Neural progenitor cell (in vitro differentiated cells): ENCODE measurements around the gene MED13L. TPM values are rescaled to one million over a fixed set of nuclear protein-coding genes. Genes with fewer than 3 reads are reported as not detected.

ENCODE experiments used
- DNase-seq: peaks from one replicate; pipeline ENCODE4 v3.0.0-alpha.2; 2016; ENCODE audit warnings: low spot score
- H2AFZ ChIP-seq: fragments of 200-600 bp; sonication (generic); replicated peaks from 2 replicates; pipeline ENCODE4 v1.6.1; 2016; ENCODE audit warnings: antibody characterized with exemption
- H3F3A ChIP-seq: fragments of 200-600 bp; sonication (generic); 2 replicates; pipeline ENCODE4 v1.6.1; 2016; ENCODE audit warnings: antibody characterized with exemption, low read depth
- H3K27ac ChIP-seq: fragments of 200-600 bp; sonication (generic); 2 replicates; pipeline ENCODE4 v1.5.1; 2016; ENCODE audit warnings: mild to moderate bottlenecking
- H3K27me3 ChIP-seq: fragments of 200-600 bp; sonication (generic); 2 replicates; pipeline ENCODE4 v1.6.1; 2016; ENCODE audit warnings: mild to moderate bottlenecking, moderate library complexity
- H3K36me3 ChIP-seq: fragments of 200-600 bp; sonication (generic); 2 replicates; pipeline ENCODE4 v1.5.1; 2016
- H3K4me1 ChIP-seq: fragments of 200-600 bp; sonication (generic); 2 replicates; pipeline ENCODE4 v1.6.1; 2016; ENCODE audit warnings: mixed run types
- H3K4me2 ChIP-seq: fragments of 200-600 bp; sonication (generic); 2 replicates; pipeline ENCODE4 v1.6.1; 2016
- H3K4me3 ChIP-seq: fragments of 200-600 bp; sonication (generic); 2 replicates; pipeline ENCODE4 v1.5.1; 2016
- H3K79me2 ChIP-seq: fragments of 200-600 bp; sonication (generic); 2 replicates; pipeline ENCODE4 v1.6.1; 2016; ENCODE audit warnings: low read depth
- H3K9ac ChIP-seq: fragments of 200-600 bp; sonication (generic); 2 replicates; pipeline ENCODE4 v1.6.1; 2016
- H3K9me3 ChIP-seq: fragments of 200-600 bp; sonication (generic); 2 replicates; pipeline ENCODE4 v1.5.1; 2016; ENCODE audit warnings: low read depth
- H4K20me1 ChIP-seq: fragments of 200-600 bp; sonication (generic); 2 replicates; pipeline ENCODE4 v1.6.1; 2016; ENCODE audit warnings: low read depth
- H3K27ac Mint-ChIP-seq: 3 replicates; pipeline ENCODE4 v1.8.0; 2021; ENCODE audit warnings: mixed read lengths
- H3K27me3 Mint-ChIP-seq: 2 replicates; pipeline ENCODE4 v1.8.0; 2022; ENCODE audit warnings: low read depth, mild to moderate bottlenecking, inconsistent platforms, moderate library complexity, mixed read lengths; ENCODE audit not compliant: insufficient read depth
- H3K36me3 Mint-ChIP-seq: 3 replicates; pipeline ENCODE4 v1.8.0; 2021; ENCODE audit warnings: mixed read lengths
- H3K4me1 Mint-ChIP-seq: 3 replicates; pipeline ENCODE4 v1.8.0; 2021; ENCODE audit warnings: mixed read lengths
- H3K4me3 Mint-ChIP-seq: 3 replicates; pipeline ENCODE4 v1.8.0; 2021; ENCODE audit warnings: mild to moderate bottlenecking, moderate library complexity, mixed read lengths
- H3K9me3 Mint-ChIP-seq: 3 replicates; pipeline ENCODE4 v1.8.0; 2020; ENCODE audit warnings: mixed read lengths
- EZH2 ChIP-seq: fragments of 200-600 bp; sonication (generic); IDR thresholded peaks from 2 replicates; pipeline ENCODE4 v1.6.1; 2017; ENCODE audit warnings: antibody characterized with exemption, mild to moderate bottlenecking, moderate library complexity
- EZH2phosphoT487 ChIP-seq: fragments of 200-600 bp; sonication (generic); IDR thresholded peaks from 2 replicates; pipeline ENCODE4 v1.6.1; 2017; ENCODE audit warnings: antibody characterized with exemption
- total RNA-seq: library from RNA; depleted of rRNA; stranded (reverse); fragments of >200 nt; gene quantifications from 2 replicates; pipeline ENCODE4 v1.2.3, GENCODE V29; 2015; ENCODE audit warnings: low replicate concordance
- TF ChIP-seq, protein P1 (sequence below): fragments of 200-600 bp; sonication (generic); IDR thresholded peaks from 2 replicates; pipeline ENCODE4 v1.5.1; 2017; ENCODE audit warnings: antibody characterized with exemption, mild to moderate bottlenecking

MED13L gene
- total RNA-seq, 1 donor from 2014 or later = 149 TPM

GRCh38 chr12:116323406-116324386 is 46.2 kb upstream of the MED13L start:
- H3K4me2 ChIP-seq = no peak overlapping the region
- no peak overlapping the region for H3K4me3 ChIP-seq
- H3K36me3 Mint-ChIP-seq = no peaks in the 10 kb centered on the region
- DNase-seq = no peak
- H3K4me3 Mint-ChIP-seq = no peak overlapping the region
- H3K4me1 Mint-ChIP-seq = peaks cover 12% of the 10 kb centered on the region
- no peaks in the 10 kb centered on the region for H3K27me3 ChIP-seq
- no peak overlapping the region for H3K27ac ChIP-seq
- H3K9me3 Mint-ChIP-seq = peaks cover 2% of the 10 kb centered on the region
- H3K9me3 ChIP-seq = no peaks in the 10 kb centered on the region
- H2AFZ ChIP-seq = no peak overlapping the region
- no peaks in the 10 kb centered on the region for H3K79me2 ChIP-seq
- no peaks in the 10 kb centered on the region for H4K20me1 ChIP-seq
- H3K27ac Mint-ChIP-seq = no peak overlapping the region
- no peaks in the 10 kb centered on the region for H3K36me3 ChIP-seq
- peaks cover 10% of the 10 kb centered on the region for H3K4me1 ChIP-seq
- no peaks in the 10 kb centered on the region for H3F3A ChIP-seq
- H3K9ac ChIP-seq = no peak overlapping the region
- peaks cover 16% of the 10 kb centered on the region for H3K27me3 Mint-ChIP-seq
- no peak for TF ChIP-seq EZH2phosphoT487
- no peak for TF ChIP-seq EZH2
- TF ChIP-seq, protein P1, sequence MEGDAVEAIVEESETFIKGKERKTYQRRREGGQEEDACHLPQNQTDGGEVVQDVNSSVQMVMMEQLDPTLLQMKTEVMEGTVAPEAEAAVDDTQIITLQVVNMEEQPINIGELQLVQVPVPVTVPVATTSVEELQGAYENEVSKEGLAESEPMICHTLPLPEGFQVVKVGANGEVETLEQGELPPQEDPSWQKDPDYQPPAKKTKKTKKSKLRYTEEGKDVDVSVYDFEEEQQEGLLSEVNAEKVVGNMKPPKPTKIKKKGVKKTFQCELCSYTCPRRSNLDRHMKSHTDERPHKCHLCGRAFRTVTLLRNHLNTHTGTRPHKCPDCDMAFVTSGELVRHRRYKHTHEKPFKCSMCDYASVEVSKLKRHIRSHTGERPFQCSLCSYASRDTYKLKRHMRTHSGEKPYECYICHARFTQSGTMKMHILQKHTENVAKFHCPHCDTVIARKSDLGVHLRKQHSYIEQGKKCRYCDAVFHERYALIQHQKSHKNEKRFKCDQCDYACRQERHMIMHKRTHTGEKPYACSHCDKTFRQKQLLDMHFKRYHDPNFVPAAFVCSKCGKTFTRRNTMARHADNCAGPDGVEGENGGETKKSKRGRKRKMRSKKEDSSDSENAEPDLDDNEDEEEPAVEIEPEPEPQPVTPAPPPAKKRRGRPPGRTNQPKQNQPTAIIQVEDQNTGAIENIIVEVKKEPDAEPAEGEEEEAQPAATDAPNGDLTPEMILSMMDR = no peak

DNA sequence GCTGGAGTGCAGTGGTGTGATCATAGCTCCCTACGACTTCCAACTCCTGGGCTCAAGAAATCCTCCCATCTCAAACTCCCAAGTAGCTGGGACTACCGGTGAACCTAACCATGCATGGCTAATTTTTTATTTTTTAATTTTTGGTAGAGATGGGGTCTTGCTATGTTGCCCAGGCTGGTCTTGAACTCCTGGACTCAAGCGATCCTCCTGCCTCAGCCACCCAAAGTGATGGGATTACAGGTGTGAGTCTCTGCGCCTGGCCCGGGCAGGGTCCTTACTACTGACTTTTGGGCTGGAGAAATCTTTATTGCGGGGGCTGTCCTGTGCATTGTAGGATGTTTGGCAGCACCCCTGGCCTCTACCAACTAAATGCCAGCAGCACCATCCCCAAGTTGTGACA is 44.4 kb upstream of the MED13L start:
- Mint-ChIP-seq H3K9me3 (no peaks in the 10 kb centered on the region), H3K27me3 (peaks cover 16% of the 10 kb centered on the region), H3K27ac (no peak overlapping the region), H3K4me3 (no peak overlapping the region), H3K36me3 (no peaks in the 10 kb centered on the region), H3K4me1 (peaks cover 14% of the 10 kb centered on the region)
- peaks cover 10% of the 10 kb centered on the region for H3K4me1 ChIP-seq
- no peak overlapping the region for H3K4me2 ChIP-seq
- H3K36me3 ChIP-seq = no peaks in the 10 kb centered on the region
- DNase-seq = no peak
- H3K9ac ChIP-seq = no peak overlapping the region
- no peak overlapping the region for H2AFZ ChIP-seq
- H3K79me2 ChIP-seq = no peaks in the 10 kb centered on the region
- H3K9me3 ChIP-seq = no peaks in the 10 kb centered on the region
- no peaks in the 10 kb centered on the region for H3F3A ChIP-seq
- H3K27ac ChIP-seq = no peak overlapping the region
- no peaks in the 10 kb centered on the region for H3K27me3 ChIP-seq
- H4K20me1 ChIP-seq = no peaks in the 10 kb centered on the region
- TF ChIP-seq EZH2 (no peak), EZH2phosphoT487 (no peak)
- TF ChIP-seq, protein P1 = no peak
- H3K4me3 ChIP-seq = no peak overlapping the region

- no peak overlapping the region for H3K4me3 Mint-ChIP-seq
- no peak overlapping the region for H3K9ac ChIP-seq
- no peaks in the 10 kb centered on the region for H3K9me3 Mint-ChIP-seq
- H3K4me2 ChIP-seq = no peak overlapping the region
- peaks cover 14% of the 10 kb centered on the region for H3K4me1 Mint-ChIP-seq
- no peaks in the 10 kb centered on the region for H3F3A ChIP-seq
- no peak overlapping the region for H3K4me3 ChIP-seq
- H3K36me3 Mint-ChIP-seq = no peaks in the 10 kb centered on the region
- no peaks in the 10 kb centered on the region for H3K27me3 ChIP-seq
- peaks cover 16% of the 10 kb centered on the region for H3K27me3 Mint-ChIP-seq
- no peaks in the 10 kb centered on the region for H3K36me3 ChIP-seq
- no peak for TF ChIP-seq EZH2
- TF ChIP-seq, protein P1 = no peak
- TF ChIP-seq EZH2phosphoT487 = no peak
- H4K20me1 ChIP-seq = no peaks in the 10 kb centered on the region
- no peak overlapping the region for H3K27ac Mint-ChIP-seq
- H2AFZ ChIP-seq = no peak overlapping the region
- DNase-seq = no peak
- no peaks in the 10 kb centered on the region for H3K79me2 ChIP-seq
- H3K4me1 ChIP-seq = peaks cover 10% of the 10 kb centered on the region
- H3K27ac ChIP-seq = no peak overlapping the region
- H3K9me3 ChIP-seq = no peaks in the 10 kb centered on the region
Measured at GRCh38 chr12:116320791-116321217, 43.3 kb upstream of the MED13L start.
